NCI-H510A (cell line): Measurements from ENCODE around the gene DERA.
"Not testable (repeated sequence)": the region's sequence is repeated elsewhere in the genome, so short reads cannot be mapped to it uniquely, and the experiment has no call there.

ENCODE experiments used
- DNase-seq: peaks from one replicate; lab custom pipeline; 2025; lab: John Stamatoyannopoulos, UW

The DERA gene

DNA sequence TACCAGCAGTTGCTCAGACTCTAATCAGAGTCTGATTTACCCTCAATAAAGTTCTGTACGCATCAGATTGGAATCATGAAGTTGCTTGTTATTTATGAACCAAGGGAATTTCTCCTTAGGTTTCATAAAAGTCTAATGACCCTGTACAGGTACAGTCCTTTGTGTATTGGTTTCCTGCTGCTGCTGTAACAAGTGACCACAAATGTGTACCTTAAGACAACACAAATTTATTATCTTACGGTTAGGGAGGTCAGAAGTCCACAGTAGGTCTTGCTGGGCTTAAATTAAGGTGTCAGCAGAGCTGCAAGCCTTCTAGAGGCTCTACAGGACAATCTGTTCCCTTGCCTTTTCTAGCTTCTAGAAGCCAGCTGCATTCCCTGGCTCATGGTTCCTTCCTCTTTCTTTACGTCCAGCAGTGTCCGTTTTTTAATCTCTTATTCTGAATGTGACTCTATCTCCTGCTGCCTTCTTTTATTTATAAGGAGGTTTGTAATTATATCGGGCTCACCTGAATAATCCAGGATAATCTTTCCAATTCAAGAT, 6.7 kb upstream of the DERA start:
- DNase-seq = no peak

DNA sequence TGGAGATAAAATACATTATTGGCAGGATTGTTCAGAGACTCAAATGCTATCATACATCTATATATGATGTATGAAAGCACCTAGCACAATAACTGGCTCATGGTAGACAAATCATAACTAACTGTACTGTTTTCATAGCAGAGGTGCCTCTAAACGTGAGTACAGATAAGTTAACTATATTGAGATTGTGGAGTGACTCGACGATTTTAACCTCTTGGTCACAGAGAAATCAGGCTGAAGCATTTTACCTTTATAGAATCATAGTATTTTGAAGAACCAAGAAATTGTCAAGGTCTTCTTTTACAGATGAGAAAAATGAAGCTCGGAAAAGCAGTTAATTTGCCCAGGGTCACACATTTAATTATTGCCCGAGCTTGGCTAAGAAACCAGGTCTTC, 666 bp upstream of the DERA start:
- DNase-seq = no peak

DNA sequence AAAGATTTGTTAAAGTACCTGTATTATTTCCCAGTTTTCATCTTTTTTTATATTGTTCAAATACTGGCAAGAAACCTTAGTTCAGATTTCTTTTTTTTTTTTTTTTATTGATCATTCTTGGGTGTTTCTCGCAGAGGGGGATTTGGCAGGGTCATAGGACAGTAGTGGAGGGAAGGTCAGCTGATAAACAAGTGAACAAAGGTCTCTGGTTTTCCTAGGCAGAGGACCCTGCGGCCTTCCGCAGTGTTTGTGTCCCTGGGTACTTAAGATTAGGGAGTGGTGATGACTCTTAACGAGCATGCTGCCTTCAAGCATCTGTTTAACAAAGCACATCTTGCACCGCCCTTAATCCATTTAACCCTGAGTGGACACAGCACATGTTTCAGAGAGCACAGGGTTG, 799 bp downstream of the DERA start:
- DNase-seq = not testable (repeated sequence)

GRCh38 chr12:15914131-15914530, 3.0 kb downstream of the DERA start:
- not testable (repeated sequence) for DNase-seq

- no peak for DNase-seq
Measured at GRCh38 chr12:15918066-15918465, 6.9 kb downstream of the DERA start.

DNA sequence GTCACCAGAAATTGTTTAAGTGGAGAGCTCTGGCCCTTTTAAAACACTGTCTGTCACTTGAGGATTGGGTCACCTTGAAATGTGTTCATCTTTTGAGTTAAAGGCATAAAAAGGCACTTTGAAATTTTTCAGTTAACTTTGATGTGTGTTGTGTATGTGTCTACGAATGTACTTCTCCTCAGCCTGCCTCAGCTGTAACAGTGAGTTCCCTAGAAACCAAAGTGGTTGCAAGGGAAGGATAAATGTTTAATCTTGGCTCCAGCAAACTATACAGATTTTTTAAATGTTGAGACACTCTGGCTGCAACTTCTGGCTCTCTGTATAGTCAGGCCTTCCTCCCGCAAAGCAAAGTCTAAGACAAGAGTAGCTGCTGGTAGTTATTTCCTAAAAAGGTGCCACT, 8.3 kb downstream of the DERA start:
- no peak for DNase-seq

- no peak for DNase-seq
Measured at GRCh38 chr12:15924956-15925355, 13.8 kb downstream of the DERA start.

GRCh38 chr12:15928346-15928745, 17.2 kb downstream of the DERA start:
- no peak for DNase-seq

DNA sequence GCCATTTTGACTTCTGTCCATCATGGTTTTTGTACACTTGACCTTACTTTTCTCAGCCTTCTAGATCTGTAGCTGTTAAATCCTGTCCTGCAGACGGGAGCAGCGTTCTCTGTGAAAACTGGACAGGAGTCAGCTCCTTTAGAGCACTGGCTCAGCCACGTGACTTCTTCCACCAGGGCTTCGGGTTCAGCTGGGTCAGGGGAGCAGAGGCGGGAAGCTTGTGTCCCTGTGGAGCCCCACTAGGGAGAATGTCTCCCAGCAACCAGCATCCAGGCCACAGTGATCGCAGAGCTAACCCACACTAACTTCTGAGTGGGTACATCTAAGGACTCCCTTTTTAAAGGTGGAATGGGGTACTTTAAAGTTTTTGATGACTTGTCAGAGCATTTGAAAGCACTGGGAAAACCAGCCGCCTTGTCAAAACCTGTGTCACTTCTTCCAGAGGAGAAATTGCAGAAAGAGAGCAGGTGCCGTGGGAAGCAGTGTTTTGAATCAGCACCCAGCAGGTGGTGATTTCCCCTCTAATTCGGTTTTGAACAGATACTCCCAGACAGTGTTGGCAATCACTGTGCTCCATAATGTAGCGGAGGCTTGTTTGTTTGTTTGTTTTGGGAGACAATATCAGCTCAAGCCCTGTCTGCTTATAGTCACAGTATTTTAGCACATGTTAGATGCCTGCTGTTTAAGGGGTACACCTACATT, 17.9 kb downstream of the DERA start:
- no peak for DNase-seq

DNA sequence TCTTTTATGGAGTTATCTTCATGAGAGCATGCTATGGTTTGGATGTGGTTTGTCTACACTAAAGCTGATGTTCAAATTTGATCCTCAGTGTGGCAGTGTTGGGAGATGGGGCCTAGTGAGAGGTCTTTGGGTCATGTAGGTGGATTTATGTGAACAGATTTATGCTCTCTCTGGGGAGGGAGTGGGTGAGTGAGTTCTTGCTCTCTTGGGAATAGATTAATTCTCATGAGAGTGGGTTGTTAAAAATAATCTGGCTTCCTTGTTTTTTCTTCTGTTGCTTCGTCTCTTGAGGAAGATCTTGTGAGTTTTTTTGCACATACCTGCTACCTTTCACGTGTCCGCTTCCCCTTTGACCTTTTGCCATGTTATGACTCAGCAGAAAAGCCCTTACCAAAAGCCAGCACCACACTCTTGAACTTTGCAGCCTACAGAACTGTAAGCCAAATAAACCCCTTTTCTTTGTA, 20.5 kb downstream of the DERA start:
- DNase-seq = no peak

DNA sequence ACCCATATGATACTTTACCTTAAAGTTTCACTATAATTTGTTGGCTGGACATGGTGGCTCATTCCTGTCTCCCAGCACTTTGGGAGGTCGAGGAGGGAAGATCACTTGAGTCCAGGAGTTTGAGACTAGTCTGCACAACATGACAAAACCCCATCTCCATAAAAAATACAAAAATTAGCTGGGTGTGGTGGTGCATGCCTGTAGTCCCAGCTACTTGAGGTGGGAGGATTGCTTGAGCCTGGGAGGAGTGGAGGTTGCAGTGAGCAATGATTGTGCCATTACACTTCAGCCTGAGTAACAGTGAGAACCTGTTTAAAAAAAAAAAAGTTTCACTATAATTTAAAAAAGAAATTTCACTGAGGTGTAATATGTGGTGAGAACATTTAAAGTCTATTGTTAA, 21.2 kb downstream of the DERA start:
- DNase-seq = no peak

GRCh38 chr12:15932971-15933370, 21.8 kb downstream of the DERA start:
- no peak for DNase-seq

GRCh38 chr12:15933751-15934150, 22.6 kb downstream of the DERA start:
- no peak for DNase-seq

GRCh38 chr12:15936751-15937150, 25.6 kb downstream of the DERA start:
- no peak for DNase-seq

DNA sequence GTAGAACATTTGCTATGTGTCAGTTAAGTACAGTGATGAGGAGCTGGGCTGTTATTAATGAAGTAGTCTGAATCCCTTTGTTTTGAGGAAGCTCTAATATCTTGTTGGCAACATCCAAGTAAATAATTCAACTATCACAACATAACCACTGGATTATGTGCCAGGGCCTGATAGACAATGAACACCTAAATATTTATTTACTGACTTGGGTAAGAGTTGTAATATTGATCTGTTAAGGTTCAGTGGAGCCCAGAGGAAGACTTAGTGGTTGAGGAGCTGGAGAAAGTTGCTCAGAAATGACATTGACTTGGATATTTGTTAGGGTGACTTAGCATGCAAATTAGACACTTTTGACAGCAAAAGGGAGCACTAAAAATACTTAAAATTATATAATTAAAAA, 26.8 kb downstream of the DERA start:
- DNase-seq = no peak

- DNase-seq = no peak
Measured at GRCh38 chr12:15939111-15939510, 28.0 kb downstream of the DERA start.

DNA sequence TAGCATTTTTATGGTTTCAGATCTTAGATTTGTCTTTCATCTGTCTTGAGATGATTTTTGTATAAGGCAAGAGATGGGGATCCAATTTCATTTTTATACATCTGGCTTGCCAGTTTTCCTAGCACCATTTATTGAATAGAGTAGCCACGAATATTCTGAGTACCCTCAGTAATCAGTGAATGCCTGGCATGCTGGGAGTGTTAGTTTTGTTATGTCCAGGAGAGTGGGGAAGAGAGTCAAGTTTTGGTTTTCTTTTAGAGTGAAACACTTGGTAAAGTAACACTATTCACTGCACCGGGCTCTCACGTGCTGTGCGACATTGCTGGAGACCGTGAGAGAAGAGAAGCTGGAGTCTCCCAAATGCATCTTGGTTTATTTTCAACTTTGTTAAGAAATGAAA, 31.3 kb downstream of the DERA start:
- DNase-seq = no peak

- not testable (repeated sequence) for DNase-seq
Measured at GRCh38 chr12:15943519-15943918, 32.4 kb downstream of the DERA start.

DNA sequence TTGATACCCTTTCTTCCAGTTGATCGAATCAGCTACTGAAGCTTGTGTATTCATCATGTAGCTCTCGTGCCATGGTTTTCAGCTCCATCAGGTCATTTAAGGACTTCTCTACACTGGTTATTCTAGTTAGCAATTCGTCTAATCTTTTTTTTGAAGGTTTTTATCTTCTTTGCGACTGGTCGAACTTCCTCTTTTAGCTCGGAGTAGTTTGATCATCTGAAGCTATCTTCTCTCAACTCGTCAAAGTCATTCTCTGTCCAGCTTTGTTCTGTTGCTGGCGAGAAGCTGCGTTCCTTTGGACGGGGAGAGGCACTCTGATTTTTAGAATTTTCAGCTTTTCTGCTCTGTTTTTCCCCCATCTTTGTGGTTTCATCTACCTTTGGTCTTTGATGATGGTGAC, 37.3 kb downstream of the DERA start:
- not testable (repeated sequence) for DNase-seq

DNA sequence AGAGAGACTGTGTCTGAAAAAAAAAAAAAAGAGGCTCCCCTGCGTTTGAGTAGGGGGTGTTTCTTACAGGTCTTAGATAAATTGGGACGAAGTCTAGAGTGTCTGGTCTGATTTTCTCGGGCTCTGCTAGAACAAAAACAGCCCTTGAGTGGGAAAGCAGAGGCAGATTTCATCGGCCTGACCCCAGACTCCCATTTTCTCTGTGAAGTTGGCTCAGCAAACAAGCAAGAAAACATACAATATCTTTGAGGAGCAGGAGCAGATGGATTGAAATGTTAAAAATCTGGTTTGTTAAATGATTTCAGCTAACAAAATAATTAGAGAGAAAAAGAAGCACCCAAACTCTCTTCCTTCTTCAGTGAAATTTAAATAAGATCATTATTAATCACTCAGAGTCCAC, 44.1 kb downstream of the DERA start:
- no peak for DNase-seq

- no peak for DNase-seq
Measured at GRCh38 chr12:15956010-15956409, 44.9 kb downstream of the DERA start.

DNA sequence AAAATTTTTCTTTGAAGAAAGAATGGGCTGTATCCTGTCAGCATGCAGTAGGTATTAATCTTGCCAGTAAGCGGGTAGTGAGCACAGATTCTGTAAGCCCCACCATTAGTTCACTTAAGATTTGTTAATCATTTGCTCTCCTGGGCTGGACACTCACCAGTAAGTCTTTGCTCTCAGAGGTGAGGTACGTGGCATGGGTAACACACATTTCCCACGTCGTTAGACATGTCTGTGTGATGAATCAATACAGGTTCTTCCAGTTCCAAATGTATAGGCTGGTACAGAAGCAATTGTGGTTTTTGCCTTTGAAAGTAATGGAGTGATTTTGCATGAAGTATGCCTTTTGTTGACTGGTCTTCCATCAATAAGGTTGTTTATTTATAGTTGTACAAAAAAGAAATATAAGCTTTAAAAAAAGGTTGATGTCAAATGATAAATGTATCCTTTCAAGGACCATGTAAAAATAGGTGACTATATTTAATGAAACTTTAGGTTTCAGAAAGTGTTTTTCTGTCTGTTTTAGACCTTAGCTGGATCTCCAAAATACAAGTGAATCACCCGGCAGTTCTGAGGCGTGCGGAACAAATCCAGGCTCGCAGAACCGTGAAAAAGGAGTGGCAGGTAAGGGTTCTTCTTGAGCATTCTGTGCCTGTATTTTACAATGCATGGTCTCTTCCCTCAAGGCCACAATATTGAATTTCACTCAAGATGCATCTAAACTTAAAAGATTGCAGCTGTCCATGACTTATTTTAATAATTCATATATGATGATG, 45.5 kb downstream of the DERA start:
- no peak for DNase-seq

GRCh38 chr12:15962760-15963159, 51.6 kb downstream of the DERA start:
- no peak for DNase-seq
